ENCODE results near the gene RALGDS. TPM values are rescaled to one million over a fixed set of nuclear protein-coding genes. Genes with fewer than 3 reads are reported as not detected.
"Not testable (repeated sequence)": the region's sequence is repeated elsewhere in the genome, so short reads cannot be mapped to it uniquely, and the experiment has no call there.

Gene RALGDS
- total RNA-seq, 1 donor from 2014 or later = 57.9 TPM

DNA sequence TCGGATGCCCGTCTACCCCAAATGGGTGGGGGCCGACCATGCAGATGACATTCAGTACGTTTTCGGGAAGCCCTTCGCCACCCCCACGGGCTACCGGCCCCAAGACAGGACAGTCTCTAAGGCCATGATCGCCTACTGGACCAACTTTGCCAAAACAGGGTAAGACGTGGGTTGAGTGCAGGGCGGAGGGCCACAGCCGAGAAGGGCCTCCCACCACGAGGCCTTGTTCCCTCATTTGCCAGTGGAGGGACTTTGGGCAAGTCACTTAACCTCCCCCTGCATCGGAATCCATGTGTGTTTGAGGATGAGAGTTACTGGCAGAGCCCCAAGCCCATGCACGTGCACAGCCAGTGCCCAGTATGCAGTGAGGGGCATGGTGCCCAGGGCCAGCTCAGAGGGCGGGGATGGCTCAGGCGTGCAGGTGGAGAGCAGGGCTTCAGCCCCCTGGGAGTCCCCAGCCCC lies 50.5 kb downstream of the RALGDS start:
- DNase-seq (ENCODE audit: low spot score) = not testable (repeated sequence)

DNA sequence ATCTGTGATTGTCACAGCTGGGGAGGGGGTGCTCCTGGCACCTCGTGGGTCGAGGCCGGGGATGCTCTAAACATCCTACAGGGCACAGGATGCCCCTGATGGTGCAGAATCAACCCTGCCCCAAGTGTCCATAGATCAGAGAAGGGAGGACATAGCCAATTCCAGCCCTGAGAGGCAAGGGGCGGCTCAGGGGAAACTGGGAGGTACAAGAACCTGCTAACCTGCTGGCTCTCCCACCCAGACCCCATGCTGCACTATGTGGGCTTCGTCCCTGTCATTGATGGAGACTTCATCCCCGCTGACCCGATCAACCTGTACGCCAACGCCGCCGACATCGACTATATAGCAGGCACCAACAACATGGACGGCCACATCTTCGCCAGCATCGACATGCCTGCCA lies 52.6 kb downstream of the RALGDS start:
- DNase-seq (ENCODE audit: low spot score) = not testable (repeated sequence)

DNA sequence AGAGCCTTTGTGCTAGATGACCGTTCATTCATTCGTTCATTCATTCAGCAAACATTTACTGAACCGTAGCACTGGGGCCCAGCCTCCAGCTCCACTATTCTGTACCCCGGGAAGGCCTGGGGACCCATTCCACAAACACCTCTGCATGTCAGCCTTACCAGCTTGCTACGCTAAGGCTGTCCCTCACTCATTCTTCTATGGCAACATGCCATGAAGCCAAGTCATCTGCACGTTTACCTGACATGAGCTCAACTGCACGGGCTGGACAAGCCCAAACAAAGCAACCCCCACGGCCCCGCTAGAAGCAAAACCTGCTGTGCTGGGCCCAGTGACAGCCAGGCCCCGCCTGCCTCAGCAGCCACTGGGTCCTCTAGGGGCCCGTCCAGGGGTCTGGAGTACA lies 53.2 kb downstream of the RALGDS start:
- DNase-seq (ENCODE audit: low spot score) = peak; percentile 75

DNA sequence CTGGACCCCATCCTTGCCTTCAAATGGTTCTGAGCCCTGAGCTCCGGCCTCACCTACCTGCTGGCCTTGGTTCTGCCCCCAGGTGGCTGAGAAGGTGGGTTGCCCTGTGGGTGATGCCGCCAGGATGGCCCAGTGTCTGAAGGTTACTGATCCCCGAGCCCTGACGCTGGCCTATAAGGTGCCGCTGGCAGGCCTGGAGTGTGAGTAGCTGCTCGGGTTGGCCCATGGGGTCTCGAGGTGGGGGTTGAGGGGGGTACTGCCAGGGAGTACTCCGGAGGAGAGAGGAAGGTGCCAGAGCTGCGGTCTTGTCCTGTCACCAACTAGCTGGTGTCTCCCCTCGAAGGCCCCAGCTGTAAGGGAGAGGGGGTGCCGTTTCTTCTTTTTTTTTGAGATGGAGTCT lies 54.0 kb downstream of the RALGDS start:
- DNase-seq (ENCODE audit: low spot score) = no peak

DNA sequence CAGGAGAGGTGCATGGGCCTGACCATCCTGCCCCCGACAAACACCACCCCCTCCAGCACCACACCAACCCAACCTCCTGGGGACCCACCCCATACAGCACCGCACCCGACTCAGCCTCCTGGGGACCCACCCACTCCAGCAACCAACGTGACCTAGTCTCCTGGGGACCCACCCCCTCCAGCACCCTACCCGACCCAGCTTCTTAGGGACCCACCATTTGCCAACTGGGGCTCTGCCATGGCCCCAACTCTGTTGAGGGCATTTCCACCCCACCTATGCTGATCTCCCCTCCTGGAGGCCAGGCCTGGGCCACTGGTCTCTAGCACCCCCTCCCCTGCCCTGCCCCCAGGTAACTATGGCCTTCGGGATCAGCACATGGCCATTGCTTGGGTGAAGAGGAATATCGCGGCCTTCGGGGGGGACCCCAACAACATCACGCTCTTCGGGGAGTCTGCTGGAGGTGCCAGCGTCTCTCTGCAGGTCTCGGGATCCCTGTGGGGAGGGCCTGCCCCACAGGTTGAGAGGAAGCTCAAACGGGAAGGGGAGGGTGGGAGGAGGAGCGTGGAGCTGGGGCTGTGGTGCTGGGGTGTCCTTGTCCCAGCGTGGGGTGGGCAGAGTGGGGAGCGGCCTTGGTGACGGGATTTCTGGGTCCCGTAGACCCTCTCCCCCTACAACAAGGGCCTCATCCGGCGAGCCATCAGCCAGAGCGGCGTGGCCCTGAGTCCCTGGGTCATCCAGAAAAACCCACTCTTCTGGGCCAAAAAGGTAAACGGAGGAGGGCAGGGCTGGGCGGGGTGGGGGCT lies 54.7 kb downstream of the RALGDS start:
- DNase-seq (ENCODE audit: low spot score) = no peak

DNA sequence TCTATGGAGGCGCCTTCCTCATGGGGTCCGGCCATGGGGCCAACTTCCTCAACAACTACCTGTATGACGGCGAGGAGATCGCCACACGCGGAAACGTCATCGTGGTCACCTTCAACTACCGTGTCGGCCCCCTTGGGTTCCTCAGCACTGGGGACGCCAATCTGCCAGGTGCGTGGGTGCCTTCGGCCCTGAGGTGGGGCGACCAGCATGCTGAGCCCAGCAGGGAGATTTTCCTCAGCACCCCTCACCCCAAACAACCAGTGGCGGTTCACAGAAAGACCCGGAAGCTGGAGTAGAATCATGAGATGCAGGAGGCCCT lies 56.0 kb downstream of the RALGDS start:
- no peak for DNase-seq (ENCODE audit: low spot score)

DNA sequence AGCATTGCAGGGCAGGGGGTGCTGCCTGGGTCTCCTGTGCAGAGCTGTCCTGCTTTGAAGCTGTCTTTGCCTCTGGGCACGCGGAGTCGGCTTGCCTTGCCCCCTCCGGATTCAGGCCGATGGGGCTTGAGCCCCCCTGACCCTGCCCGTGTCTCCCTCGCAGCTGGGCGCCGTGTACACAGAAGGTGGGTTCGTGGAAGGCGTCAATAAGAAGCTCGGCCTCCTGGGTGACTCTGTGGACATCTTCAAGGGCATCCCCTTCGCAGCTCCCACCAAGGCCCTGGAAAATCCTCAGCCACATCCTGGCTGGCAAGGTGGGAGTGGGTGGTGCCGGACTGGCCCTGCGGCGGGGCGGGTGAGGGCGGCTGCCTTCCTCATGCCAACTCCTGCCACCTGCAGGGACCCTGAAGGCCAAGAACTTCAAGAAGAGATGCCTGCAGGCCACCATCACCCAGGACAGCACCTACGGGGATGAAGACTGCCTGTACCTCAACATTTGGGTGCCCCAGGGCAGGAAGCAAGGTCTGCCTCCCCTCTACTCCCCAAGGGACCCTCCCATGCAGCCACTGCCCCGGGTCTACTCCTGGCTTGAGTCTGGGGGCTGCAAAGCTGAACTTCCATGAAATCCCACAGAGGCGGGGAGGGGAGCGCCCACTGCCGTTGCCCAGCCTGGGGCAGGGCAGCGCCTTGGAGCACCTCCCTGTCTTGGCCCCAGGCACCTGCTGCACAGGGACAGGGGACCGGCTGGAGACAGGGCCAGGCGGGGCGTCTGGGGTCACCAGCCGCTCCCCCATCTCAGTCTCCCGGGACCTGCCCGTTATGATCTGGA lies 56.6 kb downstream of the RALGDS start:
- DNase-seq (ENCODE audit: low spot score) = no peak

DNA sequence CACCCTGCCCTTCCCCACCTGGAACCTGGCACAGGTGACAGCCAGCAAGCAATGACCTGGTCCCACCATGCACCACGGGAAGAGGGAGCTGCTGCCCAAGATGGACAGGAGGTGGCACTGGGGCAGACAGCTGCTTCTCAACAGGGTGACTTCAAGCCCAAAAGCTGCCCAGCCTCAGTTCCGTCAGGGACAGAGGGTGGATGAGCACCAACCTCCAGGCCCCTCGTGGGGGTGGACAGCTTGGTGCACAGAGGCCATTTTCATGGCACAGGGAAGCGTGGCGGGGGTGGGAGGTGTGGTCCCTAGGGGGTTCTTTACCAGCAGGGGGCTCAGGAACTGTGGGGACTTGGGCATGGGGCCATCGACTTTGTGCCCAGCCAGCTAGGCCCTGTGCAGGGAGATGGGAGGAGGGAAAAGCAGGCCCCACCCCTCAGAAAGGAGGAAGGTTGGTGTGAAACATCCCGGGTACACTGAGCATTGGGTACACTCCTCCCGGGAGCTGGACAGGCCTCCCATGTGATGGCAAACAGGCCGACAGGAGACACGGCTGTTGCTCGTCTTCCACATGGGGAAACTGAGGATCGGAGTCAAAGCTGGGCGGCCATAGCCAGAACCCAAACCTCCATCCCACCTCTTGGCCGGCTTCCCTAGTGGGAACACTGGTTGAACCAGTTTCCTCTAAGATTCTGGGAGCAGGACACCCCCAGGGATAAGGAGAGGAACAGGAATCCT lies 57.4 kb downstream of the RALGDS start:
- no peak for DNase-seq (ENCODE audit: low spot score)

DNA sequence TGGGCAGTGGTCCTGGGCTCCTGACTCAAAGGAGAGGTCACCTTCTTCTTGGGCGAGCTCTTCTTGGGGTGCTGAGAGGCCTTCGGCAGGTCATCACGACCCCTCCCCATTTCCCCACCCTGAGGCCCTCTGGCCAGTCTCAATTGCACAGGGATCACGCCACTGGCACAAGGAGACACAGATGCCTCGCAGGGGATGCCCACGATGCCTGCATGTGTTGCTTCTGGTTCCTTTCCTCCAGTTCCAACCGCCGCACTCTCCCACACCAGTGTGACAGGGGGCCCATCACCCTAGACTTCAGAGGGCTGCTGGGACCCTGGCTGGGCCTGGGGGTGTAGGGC lies 57.9 kb downstream of the RALGDS start:
- DNase-seq (ENCODE audit: low spot score) = no peak

DNA sequence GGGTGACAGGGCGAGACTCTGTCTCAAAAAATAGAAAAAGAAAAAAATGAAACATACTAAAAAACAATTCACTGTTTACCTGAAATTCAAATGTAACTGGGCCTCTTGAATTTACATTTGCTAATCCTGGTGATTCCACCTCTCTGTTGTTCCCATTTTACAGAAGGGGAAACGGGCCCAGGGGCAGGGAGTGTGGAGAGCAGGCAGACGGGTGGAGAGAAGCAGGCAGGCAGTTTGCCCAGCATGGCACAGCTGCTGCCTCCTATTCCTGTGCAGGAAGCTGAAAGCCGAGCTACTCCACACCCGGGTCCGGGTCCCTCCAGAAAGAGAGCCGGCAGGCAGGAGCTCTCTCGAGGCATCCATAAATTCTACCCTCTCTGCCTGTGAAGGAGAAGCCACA lies 58.5 kb downstream of the RALGDS start:
- DNase-seq (ENCODE audit: low spot score) = not testable (repeated sequence)

DNA sequence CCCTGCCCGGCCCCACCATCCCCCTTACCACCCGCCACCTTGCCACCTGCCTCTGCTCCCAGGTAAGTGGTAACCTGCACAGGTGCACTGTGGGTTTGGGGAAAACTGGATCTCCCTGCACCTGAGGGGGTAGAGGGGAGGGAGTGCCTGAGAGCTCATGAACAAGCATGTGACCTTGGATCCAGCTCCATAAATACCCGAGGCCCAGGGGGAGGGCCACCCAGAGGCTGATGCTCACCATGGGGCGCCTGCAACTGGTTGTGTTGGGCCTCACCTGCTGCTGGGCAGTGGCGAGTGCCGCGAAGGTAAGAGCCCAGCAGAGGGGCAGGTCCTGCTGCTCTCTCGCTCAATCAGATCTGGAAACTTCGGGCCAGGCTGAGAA lies 59.3 kb downstream of the RALGDS start, which contains the start of gene CEL:
Gene CEL (plus strand): TSS at position 218 of the 382 bp plus-strand sequence. CDS start 22 bp downstream, at position 240.
- not testable (repeated sequence) for DNase-seq (ENCODE audit: low spot score)

DNA sequence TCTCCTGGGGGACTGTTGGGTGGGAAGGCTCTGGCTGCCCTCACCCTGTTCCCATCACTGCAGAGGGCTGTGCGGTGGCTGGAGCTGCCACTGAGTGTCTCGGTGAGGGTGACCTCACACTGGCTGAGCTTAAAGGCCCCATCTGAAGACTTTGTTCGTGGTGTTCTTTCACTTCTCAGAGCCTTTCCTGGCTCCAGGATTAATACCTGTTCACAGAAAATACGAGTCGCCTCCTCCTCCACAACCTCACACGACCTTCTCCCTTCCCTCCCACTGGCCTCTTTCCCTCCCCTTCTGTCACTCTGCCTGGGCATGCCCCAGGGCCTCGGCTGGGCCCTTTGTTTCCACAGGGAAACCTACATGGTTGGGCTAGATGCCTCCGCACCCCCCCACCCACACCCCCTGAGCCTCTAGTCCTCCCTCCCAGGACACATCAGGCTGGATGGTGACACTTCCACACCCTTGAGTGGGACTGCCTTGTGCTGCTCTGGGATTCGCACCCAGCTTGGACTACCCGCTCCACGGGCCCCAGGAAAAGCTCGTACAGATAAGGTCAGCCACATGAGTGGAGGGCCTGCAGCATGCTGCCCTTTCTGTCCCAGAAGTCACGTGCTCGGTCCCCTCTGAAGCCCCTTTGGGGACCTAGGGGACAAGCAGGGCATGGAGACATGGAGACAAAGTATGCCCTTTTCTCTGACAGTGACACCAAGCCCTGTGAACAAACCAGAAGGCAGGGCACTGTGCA lies 59.8 kb downstream of the RALGDS start:
- peak; percentile 64 for DNase-seq (ENCODE audit: low spot score)

DNA sequence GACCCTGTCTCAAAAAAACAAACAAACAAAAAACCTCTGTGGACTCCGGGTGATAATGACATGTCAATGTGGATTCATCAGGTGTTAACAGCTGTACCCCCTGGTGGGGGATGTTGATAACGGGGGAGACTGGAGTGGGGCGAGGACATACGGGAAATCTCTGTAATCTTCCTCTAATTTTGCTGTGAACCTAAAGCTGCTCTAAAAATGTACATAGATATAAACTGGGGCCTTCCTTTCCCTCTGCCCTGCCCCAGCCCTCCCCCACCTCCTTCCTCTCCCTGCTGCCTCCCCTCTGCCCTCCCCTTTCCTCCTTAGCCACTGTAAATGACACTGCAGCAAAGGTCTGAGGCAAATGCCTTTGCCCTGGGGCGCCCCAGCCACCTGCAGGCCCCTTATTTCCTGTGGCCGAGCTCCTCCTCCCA lies 60.6 kb downstream of the RALGDS start:
- DNase-seq (ENCODE audit: low spot score) = no peak

DNA sequence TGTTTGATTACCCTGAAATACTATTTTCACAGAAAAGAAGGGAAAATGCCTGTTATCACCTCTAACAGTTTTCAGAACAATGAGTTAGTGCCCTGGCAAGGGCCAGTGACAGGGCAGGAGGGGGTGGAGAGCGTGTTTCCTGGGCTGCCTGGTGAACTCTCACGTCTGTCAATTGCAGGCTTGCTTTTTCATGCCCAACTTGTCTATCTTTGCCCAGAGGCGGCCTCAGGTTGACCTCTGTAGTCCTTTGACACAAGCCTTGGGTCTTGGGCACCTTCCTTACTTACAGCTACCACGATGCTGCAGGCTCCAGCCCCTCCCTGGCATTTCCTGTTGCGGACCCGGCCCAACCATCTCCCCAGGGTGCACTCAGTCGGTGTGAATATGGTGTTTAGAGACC lies 61.4 kb downstream of the RALGDS start:
- DNase-seq (ENCODE audit: low spot score) = no peak

DNA sequence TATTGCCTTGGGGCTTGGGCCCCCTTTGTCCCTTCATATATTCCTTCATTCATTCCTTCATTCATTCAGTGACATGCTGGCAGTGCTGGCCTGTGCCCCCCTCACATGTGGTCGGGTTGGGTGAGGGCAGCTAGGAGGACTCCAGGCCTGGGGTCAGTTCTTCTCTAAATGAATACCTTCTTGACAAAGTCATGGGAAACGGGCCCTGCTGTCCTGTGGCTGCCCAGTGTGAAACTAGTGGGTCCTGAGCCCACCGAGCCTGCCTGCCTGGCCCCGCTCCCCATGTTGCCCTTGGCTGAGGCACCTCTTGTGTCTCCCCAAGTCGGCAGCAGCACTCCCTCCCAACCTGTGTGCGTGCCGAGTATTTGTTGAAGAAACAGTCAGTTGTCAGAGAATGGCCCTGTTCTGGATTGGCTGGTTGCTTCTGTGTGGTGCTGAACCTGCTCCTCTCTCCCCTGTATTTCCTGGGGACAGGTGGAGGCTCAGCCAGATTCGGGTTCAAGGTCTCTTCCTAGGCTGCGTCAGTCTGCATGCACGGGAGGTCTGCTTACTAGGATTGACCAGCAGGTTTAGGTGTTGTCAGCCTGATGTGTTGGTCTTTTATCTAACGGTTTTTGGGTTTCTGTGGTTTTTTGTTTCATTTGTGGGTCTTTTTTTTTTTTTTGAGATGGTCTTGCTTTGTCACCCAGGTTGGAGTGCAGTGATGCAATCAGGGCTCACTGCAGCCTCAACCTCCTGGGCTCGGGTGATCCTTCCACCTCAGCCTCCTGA lies 62.3 kb downstream of the RALGDS start:
- DNase-seq (ENCODE audit: low spot score) = no peak

DNA sequence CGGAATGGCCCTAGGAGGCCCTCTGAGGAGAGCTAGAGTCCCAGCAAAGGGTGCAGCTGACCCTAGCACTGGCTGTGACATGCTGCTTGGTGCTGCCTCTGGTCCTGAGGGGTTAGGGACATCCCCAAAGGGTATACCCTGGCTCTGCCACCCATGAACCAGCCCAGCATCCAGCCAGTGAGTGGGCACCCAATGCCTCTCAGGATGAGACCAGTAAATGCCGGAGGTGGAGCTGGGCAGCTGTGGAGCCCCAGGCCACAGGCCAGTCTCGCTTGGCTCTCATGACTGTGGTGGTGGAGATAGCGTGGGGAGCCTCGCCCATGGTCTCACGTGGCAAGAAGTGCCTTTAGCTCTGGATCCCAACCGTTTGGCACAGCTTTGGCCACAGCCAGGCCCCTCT lies 63.0 kb downstream of the RALGDS start:
- no peak for DNase-seq (ENCODE audit: low spot score)

DNA sequence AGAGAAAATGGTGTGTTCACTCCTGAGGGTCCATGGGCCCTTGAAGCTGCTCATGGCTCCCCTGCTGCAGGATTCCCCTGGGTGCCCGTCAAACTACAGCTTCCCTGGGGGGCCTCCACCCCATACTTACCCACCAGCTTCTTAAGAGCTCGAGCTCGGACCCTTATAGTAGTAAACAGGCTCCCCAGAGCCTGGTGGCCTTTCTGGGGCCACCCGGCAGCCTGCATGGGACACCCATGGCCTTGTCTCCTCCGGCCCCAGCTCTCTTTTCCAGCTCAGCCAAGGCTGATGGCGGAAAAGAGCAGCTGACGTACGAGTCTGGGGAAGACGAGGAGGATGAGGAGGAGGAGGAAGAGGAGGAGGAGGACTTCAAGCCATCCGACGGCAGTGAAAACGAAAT lies 63.5 kb downstream of the RALGDS start:
- DNase-seq (ENCODE audit: low spot score) = no peak

DNA sequence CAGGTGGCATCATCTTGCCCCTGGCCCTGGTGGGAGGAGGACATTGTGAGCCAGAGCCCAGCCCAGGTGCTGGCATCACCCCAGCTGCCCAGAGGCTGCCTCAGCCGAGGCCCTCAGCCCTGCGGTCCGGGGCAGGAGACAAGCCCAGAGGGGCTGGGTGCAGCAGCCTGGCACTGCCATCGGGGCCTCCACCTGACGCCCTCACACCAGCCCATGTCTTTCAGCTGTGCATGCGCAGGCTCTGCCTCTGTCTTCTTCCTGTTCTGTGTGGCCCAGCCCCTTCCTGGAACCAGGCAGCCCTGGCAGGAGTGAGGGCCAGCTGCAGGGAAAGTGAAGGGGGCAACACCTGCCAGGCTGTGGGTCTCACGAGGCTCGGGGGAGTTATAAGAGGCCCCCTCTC lies 64.0 kb downstream of the RALGDS start:
- DNase-seq (ENCODE audit: low spot score) = no peak

DNA sequence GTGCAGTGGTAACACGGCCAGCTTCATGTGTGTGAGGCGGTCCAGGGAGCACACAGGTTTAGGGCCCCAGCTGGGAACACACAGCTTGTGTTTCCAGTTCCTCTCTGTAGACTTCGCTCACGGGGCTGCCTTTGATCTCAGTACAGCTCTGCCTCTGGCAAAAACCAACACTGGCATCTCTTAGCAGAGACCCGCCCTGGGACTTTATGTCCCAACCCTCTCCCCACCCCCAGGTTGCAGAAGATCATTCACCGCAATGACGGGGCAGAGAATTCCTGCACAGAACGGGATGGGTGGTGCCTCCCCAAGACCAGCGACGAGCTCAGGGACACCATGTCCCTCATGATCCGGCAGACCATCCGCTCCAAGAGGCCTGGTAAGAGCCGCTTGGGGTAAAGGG lies 64.5 kb downstream of the RALGDS start:
- no peak for DNase-seq (ENCODE audit: low spot score)

DNA sequence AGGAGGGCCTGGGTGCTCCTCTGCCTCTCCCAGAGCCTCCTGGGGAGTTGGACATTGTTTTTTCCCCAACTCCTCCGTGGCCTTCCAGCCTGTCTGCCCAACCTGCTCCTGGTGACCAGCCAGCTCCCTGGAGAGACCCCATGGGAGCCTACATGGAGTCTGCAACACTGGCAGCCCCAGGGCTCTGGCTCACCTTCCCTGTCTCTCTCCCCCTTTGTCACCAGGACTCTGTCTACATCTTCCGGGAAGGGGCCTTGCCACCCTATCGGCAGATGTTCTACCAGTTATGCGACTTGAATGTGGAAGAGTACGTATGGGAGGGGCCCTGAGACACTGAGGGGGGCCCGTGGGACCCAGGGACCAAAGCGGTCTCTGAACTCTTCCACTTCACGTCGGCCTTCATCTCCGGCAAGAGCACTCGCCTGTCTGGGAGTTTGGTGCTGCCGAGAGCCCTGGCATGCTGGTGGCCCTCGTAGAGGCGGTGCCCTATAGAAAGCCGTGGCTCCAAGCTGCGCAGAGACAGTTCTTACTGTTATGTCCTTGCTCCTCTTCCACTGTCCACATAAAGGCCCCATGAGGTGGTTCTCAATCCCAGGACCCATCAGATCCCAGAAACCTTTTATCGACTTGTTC lies 65.1 kb downstream of the RALGDS start:
- no peak for DNase-seq (ENCODE audit: low spot score)

Measured in ureter (tissue), 1 donor.